Measurements from ENCODE around the gene KRTAP10-11.
"Not testable (repeated sequence)": the region's sequence is repeated elsewhere in the genome, so short reads cannot be mapped to it uniquely, and the experiment has no call there.

Gene KRTAP10-11

GRCh38 chr21:44639331-44639655, 6.9 kb upstream of the KRTAP10-11 start:
- DNase-seq (ENCODE audit: low spot score) = no peak

DNA sequence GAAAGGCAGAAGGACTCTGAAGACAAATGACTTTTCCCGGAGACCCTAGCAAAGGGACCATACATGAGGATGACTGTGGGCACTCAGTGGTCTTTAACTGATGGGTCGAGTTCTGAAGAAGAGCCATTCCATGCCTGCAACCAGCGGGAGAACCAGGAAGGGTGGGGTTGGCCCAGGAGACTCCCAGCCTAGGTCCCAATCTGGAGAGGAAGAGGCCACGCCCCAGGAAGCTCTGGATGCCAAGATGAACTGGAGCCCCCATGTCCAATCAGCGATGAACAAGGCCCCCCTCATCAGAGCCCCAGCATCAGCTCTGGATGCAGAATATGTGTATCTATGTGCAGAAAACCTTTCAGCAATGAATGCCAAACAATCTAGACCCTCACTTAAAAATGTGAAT, 5.5 kb upstream of the KRTAP10-11 start:
- no peak for DNase-seq (ENCODE audit: low spot score)

- no peak for DNase-seq (ENCODE audit: low spot score)
Measured at GRCh38 chr21:44643741-44644310, 2.4 kb upstream of the KRTAP10-11 start.

- DNase-seq (ENCODE audit: low spot score) = no peak
Measured at GRCh38 chr21:44644878-44645277, 1.3 kb upstream of the KRTAP10-11 start.

DNA sequence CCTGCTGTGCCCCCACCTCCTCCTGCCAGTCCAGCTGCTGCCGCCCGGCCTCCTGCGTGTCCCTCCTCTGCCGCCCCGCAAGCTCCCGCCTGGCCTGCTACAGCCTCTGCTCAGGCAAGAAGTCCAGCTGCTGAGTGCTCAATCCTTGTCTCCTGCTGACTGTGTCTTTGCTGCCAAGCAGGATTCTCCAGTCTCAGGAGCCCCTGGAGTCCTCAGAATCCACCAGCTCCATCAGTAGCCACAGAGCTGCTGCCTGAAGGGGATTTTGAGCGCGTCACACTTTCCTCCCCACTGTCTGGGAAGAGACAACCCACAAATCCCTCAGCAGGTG, 973 bp downstream of the KRTAP10-11 start:
- no peak for DNase-seq (ENCODE audit: low spot score)

- no peak for DNase-seq (ENCODE audit: low spot score)
Measured at GRCh38 chr21:44648557-44649311, 2.5 kb downstream of the KRTAP10-11 start.

- DNase-seq (ENCODE audit: low spot score) = no peak
Measured at GRCh38 chr21:44649521-44650100, 3.4 kb downstream of the KRTAP10-11 start.

DNA sequence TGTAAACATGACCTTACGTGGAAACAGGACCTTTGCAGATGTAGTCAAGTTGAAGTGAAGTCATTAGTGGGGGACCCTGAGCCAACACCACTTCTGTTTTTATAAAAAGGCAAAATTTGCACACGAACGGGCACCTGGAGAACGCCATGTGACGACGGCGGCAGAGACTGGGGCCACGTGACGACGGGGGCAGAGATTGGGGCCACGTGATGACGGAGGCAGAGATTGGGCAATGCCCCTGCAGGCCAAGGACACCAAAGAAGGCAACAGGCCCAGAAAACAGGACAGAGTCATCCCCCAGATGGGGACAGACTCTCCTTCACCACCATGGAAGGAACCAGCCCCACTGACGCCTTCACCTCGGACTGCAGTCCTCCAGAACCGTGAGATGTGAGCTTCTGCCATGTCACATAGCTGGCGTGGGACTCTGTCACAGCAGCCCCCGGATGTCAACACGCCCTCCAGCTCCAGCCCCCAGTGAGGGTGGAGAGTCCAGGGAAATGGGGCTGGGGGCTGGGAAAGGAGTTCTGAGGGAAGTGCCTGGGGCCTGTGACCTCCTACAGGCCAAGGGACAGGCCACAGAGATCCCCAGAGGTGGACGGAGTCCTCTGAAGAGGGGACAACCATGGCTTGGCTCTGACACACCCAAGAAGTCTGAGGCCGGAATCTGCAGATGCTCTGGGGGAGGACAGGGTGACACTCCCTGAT, 4.2 kb downstream of the KRTAP10-11 start:
- no peak for DNase-seq (ENCODE audit: low spot score)

- DNase-seq (ENCODE audit: low spot score) = no peak
Measured at GRCh38 chr21:44650973-44651675, 4.9 kb downstream of the KRTAP10-11 start.

GRCh38 chr21:44653123-44653522, 6.9 kb downstream of the KRTAP10-11 start:
- DNase-seq (ENCODE audit: low spot score) = no peak

DNA sequence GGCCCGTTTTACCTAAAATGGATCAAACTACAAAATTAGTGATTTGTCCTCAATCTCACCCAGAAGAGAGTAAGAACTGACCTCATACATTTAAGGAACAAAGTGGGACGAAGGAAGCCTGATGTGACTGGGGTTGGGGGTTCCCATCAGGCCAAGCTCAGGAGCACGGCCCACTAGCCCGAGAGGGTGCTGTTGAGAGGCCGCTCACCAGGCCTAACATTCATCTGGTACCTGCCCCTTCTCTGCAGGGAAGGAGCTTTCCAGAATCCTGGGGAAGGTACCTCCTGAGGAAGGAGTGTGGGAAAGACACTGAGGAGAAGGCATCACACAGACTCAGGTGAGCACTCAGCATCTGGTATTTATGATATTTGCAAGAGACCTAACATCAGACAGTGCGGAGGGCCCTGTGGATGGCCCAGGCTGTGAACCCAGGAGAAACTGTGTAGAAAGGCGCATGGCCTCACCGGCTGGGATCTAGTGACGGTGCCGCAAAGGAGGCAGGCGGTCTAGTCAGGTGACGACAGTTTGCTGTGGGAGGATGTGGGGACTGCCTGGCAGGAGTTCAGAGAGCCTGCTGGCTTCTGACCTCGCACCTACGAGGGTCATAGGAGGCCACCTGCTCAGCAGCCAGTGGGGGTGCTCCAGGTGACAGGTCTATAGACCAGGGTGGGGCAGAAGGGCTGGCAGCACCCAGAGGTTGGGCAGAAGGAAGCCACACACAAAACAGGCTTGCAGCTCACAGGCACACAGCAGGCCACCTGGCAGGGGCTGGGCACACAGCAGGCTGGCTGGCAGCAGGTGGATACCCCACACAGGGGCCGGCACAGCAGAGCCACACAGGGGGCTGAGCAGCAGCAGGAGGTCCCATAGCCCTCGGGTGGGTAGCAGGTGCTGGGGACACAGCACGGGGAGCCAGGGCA, 7.7 kb downstream of the KRTAP10-11 start:
- no peak for DNase-seq (ENCODE audit: low spot score)

DNA sequence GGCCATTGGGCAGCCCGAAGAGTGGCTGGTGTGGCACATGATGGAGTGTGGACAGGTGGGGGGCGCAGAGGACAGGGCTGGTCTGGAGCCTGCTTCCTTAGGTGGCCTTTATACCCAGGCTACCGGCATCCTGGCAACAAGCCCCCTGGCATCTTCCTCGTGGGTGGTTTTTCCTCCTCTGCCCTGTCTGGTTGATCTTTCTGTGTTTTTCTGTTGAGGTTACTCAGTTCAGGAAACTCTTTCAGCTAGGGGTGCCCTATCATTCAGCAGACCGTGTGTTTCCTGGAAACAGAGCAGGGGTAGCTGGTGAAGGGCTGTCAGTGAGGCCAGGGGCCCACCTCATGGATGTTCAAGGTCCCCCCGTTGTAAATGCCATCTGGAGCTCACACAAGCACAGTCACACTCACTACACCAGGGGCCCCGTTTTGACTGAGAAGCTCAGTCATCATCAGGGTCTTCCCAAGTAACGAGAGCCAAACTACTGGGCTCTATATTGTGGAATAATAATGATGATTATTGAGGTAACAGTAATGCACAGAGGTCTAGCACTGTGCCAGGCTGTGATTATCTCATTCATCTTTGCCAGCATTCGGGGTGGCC, 8.5 kb downstream of the KRTAP10-11 start, which contains the start of gene KRTAP12-4:
Gene KRTAP12-4, minus strand, starts transcription at position 84 of the 600 bp plus-strand sequence. Its CDS starts 45 bp downstream, at position 39.
- no peak for DNase-seq (ENCODE audit: low spot score)

- no peak for DNase-seq (ENCODE audit: low spot score)
Measured at GRCh38 chr21:44656868-44657267, 10.7 kb downstream of the KRTAP10-11 start.

DNA sequence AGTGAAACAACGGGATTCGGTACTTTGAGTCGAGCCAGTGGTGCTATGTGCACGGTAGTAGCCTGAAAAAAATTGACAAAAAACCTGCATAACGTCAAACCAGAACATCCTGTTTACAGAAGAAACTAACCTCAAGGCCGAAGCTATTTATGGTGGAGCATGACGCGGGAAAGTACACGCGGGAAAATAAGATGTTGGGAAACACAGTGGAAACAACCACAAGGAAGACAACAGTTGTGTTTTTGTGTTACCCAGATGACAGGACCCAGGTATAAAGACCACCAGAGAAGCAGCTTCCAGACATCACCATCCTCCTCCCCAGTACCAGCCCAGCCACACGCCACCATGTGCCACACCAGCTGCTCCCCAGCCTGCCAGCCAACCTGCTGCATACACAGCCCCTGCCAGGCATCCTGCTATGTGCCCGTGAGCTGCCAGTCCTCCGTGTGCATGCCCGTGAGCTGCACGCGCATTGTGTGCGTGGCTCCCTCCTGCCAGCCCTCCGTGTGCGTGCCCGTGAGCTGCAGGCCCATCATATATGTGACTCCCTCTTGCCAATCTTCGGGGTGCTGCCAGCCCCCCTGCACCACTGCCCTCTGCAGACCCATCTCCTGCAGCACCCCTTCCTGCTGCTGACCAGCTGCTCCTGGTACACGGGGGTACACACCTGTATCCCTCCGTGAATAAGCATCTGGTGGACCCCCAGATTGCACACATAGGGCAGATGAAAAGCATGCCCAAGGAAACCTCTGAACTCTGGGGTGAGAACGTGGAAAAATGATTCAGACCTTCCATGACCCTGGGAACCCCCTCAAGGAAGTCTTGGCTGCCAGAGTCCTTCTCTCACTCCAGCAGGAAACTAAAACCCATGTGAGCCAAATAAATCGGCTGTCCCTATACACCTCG, 11.7 kb downstream of the KRTAP10-11 start, which contains the start of gene KRTAP12-3:
Gene KRTAP12-3, plus strand, starts transcription at position 298 of the 906 bp plus-strand sequence. Its CDS starts 48 bp downstream, at position 346.
- no peak for DNase-seq (ENCODE audit: low spot score)

- DNase-seq (ENCODE audit: low spot score) = no peak
Measured at GRCh38 chr21:44658541-44658910, 12.3 kb downstream of the KRTAP10-11 start.

- DNase-seq (ENCODE audit: low spot score) = no peak
Measured at GRCh38 chr21:44658913-44659595, 12.8 kb downstream of the KRTAP10-11 start.

GRCh38 chr21:44661567-44661966, 15.4 kb downstream of the KRTAP10-11 start:
- DNase-seq (ENCODE audit: low spot score) = not testable (repeated sequence)

GRCh38 chr21:44664691-44665090, 18.5 kb downstream of the KRTAP10-11 start:
- DNase-seq (ENCODE audit: low spot score) = no peak

Data from hematopoietic multipotent progenitor cell treated with erythropoietin and hydrocortisone succinate and interleukin-3 and kit ligand, for 15 days (in vitro differentiated cells).